Activated CD4-positive, alpha-beta T cell treated with anti-CD3 and anti-CD28 coated beads, Interleukin-2, Interleukin-6, amounts not matched to agents 100 ng/mL and 50 ng/mL, durations not matched to agents 16 hours and 8 hours (primary cell): ENCODE measurements around the gene SYAP1.
A peak's percentile ranks its signal among the peaks of the same experiment; 100 is the strongest.
"Not testable (repeated sequence)": the region's sequence is repeated elsewhere in the genome, so short reads cannot be mapped to it uniquely, and the experiment has no call there.

Source experiments
- DNase-seq: peaks from one replicate; pipeline ENCODE4 v3.0.0-alpha.2; 2020

The SYAP1 gene

GRCh38 chrX:16784440-16784839 is 65.0 kb downstream of the SYAP1 start:
- not testable (repeated sequence) for DNase-seq

- DNase-seq: peak; percentile 15
Observed at GRCh38 chrX:16785247-16786138, 66.1 kb downstream of the SYAP1 start.

DNA sequence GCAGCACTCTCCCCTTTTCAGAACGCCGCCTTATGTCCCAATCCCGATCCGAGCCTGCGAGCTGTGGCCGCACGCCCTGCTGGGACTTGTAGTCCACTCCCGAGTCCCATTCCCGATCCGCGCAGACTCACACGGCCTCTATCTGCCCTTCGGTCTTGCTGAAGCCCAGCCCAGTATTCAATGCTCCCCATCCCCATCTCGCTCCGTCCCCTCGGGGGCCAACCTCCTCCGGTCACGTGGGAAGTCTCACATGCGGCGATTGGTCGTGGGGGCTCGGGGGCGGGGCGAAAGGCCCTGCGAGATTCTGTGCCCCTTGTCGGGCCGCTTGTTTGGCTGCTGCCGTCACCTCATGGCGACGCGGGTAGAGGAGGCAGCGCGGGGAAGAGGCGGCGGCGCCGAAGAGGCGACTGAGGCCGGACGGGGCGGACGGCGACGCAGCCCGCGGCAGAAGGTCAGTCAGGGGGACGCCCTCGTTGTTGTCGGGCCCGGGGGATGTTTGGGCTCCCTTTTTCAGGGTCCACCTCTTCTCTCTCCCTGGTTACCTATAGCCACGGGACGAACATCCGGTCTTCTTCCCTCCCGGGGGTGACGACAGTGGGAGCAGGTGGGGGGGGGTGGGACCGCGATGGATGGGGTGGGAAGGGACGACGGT is 66.9 kb downstream of the SYAP1 start, which contains the start of gene TXLNG:
TSS of gene TXLNG (plus strand) at position 328 of the 652 bp plus-strand sequence. CDS start at position 350, 22 bp downstream.
- DNase-seq: peak; percentile 99

DNA sequence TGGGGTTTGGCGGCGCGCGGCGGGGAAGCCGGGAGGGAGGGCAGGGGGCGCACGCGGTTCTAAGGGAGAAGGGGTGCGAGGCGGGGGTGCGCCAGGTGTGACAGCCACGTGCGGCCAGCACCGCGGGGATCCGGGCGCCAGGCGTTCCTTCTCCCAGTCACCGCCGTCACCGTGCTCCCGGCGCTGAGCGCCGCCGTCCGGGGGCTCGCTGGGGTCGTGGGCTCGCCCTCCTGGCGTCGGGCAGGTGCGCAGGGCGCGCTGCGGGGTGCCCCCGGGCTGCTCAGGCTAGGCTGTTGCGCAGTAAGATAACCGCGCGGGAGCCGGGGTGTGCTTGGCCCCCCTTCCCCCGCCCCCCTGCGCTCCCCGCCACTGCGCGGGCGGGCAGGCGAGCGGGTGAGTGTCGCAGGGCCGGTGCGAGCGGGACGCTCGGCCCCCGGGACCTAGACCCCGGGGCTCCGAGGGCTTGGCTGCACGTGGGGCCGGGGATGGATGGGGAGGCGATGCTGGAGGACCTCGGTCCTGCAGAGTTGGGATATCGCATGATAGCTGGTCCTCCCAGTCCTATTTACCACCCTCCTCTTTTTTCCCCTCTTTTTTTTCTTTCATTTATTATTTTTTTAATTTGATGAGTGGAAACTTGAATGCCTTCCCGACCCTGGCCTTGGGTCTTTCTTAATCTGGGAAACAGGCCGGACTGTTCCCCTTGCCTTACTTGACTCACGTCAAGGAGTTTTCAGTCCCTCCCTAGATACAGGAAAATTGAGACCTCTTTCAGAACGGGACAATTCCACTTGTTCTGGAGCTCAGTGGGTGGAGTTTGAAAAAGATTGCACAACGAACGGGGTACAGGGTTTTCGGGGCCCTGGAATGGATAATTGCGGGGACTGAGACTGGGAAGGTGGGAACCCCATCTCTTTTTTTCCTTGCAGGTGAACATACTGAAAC is 67.7 kb downstream of the SYAP1 start:
- DNase-seq: peak; percentile 50

GRCh38 chrX:16788477-16788876 is 69.1 kb downstream of the SYAP1 start:
- DNase-seq: no peak

GRCh38 chrX:16796298-16796697 is 76.9 kb downstream of the SYAP1 start:
- no peak for DNase-seq

DNA sequence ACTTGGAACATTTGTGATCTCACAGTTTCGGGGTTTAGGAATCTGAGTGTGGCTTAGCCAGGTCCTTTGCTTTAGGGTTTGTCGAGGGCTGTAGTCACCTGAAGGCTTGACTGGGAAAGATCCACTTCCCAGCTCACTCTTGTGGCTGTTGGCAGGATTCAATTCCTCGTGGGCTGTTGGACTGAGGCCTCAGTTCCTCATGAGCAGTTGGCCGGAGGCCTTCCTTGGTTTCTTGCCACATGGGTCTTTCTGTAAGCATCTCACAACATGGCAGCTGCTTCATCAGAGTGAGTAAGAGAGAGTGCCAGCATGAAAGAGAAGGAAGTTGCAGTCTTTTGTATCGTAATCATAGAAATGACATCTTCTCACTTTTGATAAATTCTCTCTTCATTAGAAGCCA is 77.9 kb downstream of the SYAP1 start:
- no peak for DNase-seq

DNA sequence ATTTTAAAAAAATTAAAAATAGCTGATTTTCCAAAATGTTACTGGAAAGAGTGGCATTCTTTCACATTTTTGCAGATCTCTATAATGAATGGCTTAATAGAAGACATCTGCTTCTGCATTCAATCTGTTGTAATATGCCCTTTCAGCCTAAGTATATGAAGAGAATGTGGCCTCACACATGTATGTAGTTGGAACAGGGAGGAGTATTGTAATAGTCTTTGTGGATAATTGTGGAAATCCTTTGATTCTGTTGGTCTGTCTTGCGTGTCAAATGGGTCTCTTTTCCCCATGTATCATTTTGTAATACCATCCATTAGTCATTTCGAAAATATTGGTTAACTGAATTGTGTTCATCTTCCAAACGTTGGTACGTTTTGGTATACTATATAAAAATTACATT is 78.4 kb downstream of the SYAP1 start:
- DNase-seq: no peak

GRCh38 chrX:16804923-16805464 is 85.6 kb downstream of the SYAP1 start:
- no peak for DNase-seq

DNA sequence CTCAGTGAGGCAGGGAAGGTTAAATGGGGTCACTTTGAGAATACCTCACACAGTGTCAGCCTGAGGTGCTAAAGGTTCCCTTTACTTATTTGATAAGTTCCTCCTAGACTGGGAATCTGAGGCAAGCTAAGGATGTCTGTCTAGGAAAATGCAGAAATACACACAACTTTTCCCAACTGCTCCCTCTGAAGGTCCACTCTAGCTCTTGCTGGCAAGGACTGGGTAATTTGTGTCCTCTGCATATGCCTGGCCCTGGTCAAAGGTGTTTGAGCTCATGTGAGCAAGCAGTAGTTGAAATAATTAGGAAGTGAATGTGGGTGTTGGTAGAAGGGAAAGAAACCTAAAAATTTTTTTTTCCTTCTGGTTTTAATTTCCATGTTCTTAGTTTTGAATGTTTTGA is 88.1 kb downstream of the SYAP1 start:
- no peak for DNase-seq

- DNase-seq: no peak
Observed at GRCh38 chrX:16807976-16808542, 88.6 kb downstream of the SYAP1 start.

DNA sequence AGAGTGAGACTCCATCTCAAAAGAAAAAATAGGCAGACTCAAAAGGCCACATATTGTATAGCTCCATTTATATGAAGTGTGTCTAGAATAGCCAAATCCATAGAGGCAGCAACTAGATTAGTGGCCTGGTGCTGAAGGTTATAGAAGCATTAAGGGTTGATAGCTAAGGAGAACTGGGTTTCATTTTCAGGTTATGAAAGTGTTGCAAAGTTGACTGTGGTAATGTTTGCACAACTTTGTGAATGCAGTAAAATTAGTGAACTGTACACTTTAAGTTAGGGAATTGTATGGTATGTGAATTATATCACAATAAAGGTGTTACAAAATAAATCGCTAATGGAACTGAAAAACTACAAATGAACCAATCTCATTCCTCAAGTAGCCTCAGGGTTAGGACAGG is 95.2 kb downstream of the SYAP1 start:
- no peak for DNase-seq
